Ishikawa (cell line): ENCODE data around the gene CDKN2AIP.

Experiments used
- CEBPB ChIP-seq: IDR thresholded peaks from 2 replicates; pipeline ENCODE4 v1.6.1; 2012
- CREB1 ChIP-seq: IDR thresholded peaks from 2 replicates; pipeline ENCODE4 v1.6.1; 2012; ENCODE audit warnings: low read depth
- EGR1 ChIP-seq: IDR thresholded peaks from 2 replicates; pipeline ENCODE4 v1.6.1; 2012
- EP300 ChIP-seq: IDR thresholded peaks from 2 replicates; pipeline ENCODE4 v1.6.1; 2012; ENCODE audit warnings: borderline replicate concordance
- FOXM1 ChIP-seq: IDR thresholded peaks from 2 replicates; pipeline ENCODE4 v1.6.1; 2012; ENCODE audit warnings: low read depth, borderline replicate concordance
- MAX ChIP-seq: IDR thresholded peaks from 2 replicates; pipeline ENCODE4 v1.6.1; 2012
- NFIC ChIP-seq: IDR thresholded peaks from 2 replicates; pipeline ENCODE4 v1.6.1; 2012
- RAD21 ChIP-seq: IDR thresholded peaks from 2 replicates; pipeline ENCODE4 v1.6.1; 2012; ENCODE audit warnings: low read depth
- REST ChIP-seq: IDR thresholded peaks from 2 replicates; pipeline ENCODE4 v1.6.1; 2012; ENCODE audit warnings: low read depth, mild to moderate bottlenecking
- TAF1 ChIP-seq: IDR thresholded peaks from 2 replicates; pipeline ENCODE4 v1.6.1; 2012; ENCODE audit warnings: low read depth, mild to moderate bottlenecking
- TCF12 ChIP-seq: IDR thresholded peaks from 2 replicates; pipeline ENCODE4 v1.6.1; 2012; ENCODE audit warnings: low read depth
- TEAD4 ChIP-seq: IDR thresholded peaks from 2 replicates; pipeline ENCODE4 v1.6.1; 2012
- USF1 ChIP-seq: IDR thresholded peaks from 2 replicates; pipeline ENCODE4 v1.6.1; 2012
- YY1 ChIP-seq: IDR thresholded peaks from 2 replicates; pipeline ENCODE4 v1.6.1; 2012; ENCODE audit warnings: low read depth
- ZBTB7A ChIP-seq: IDR thresholded peaks from 2 replicates; pipeline ENCODE4 v1.6.1; 2012; ENCODE audit warnings: low read depth

CDKN2AIP gene

GRCh38 chr4:183402771-183403170 lies 41.7 kb upstream of the CDKN2AIP start:
- no peak for TF ChIP-seq FOXM1
- no peak for TF ChIP-seq ZBTB7A
- no peak for TF ChIP-seq REST
- no peak for TF ChIP-seq RAD21
- TF ChIP-seq CREB1, result no peak
- TF ChIP-seq NFIC, result no peak
- TF ChIP-seq TAF1, result no peak
- no peak for TF ChIP-seq USF1
- TF ChIP-seq TCF12, result no peak
- no peak for TF ChIP-seq YY1
- no peak for TF ChIP-seq EGR1
- TF ChIP-seq EP300, result no peak
- TF ChIP-seq TEAD4, result no peak
- no peak for TF ChIP-seq CEBPB
- no peak for TF ChIP-seq MAX

GRCh38 chr4:183403486-183403885 lies 41.0 kb upstream of the CDKN2AIP start:
- no peak for TF ChIP-seq NFIC

GRCh38 chr4:183403961-183404360 lies 40.5 kb upstream of the CDKN2AIP start:
- TF ChIP-seq FOXM1, result no peak

GRCh38 chr4:183405303-183405702 lies 39.1 kb upstream of the CDKN2AIP start:
- no peak for TF ChIP-seq ZBTB7A
- TF ChIP-seq TCF12, result no peak
- TF ChIP-seq USF1, result no peak
- no peak for TF ChIP-seq MAX
- no peak for TF ChIP-seq NFIC
- TF ChIP-seq FOXM1, result no peak
- no peak for TF ChIP-seq CEBPB
- no peak for TF ChIP-seq TEAD4
- TF ChIP-seq EP300, result no peak
- no peak for TF ChIP-seq REST
- TF ChIP-seq CREB1, result no peak
- TF ChIP-seq RAD21, result no peak
- TF ChIP-seq TAF1, result no peak
- TF ChIP-seq EGR1, result no peak
- TF ChIP-seq YY1, result no peak

- TF ChIP-seq TAF1 (no peak), FOXM1 (no peak), ZBTB7A (peak; percentile 83; the same call in 1 of the 2 replicates), MAX (peak; percentile 44; the same call in 1 of the 2 replicates), RAD21 (peak; percentile 91), NFIC (no peak), TCF12 (peak; percentile 38; the same call in 1 of the 2 replicates)
These were observed 37.3 kb upstream of the CDKN2AIP start for GRCh38 chr4:183407128-183407585.

GRCh38 chr4:183407635-183408464 lies 36.6 kb upstream of the CDKN2AIP start:
- TF ChIP-seq TCF12 (no peak), TAF1 (no peak), FOXM1 (no peak), EGR1 (no peak), NFIC (no peak), TEAD4 (no peak), CEBPB (no peak), EP300 (no peak), REST (no peak), MAX (no peak), CREB1 (no peak), RAD21 (no peak), USF1 (no peak), ZBTB7A (no peak), YY1 (no peak)
